NK-92 treated with Interleukin-12 subunit alpha and Interleukin-12 subunit beta, amount 100 ng/mL, for 24 hours (cell line): ENCODE measurements around the gene GUCA2A.

Experiments used
- DNase-seq: peaks from one replicate; lab custom pipeline; 2025; lab: John Stamatoyannopoulos, UW

Gene GUCA2A

DNA sequence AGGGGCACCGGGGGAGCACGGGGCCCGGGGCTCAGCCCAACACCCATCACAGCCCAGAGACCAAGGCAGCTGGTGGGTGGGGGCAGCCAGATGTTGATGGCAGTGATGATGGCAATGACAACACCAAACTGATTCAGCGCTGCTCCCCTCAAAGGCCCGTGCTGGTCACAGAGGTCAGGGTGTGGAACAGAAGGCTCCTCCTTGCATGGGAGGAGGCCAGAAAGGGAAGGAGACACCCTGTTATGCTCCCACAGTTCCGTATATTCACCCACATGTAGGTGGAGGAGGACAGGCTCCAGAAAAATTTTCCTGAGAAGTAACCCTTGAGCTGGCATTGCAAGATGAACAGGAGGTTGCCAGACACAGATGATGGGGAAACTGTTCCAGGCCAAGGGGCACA, 10.9 kb downstream of the GUCA2A start:
- no peak for DNase-seq

DNA sequence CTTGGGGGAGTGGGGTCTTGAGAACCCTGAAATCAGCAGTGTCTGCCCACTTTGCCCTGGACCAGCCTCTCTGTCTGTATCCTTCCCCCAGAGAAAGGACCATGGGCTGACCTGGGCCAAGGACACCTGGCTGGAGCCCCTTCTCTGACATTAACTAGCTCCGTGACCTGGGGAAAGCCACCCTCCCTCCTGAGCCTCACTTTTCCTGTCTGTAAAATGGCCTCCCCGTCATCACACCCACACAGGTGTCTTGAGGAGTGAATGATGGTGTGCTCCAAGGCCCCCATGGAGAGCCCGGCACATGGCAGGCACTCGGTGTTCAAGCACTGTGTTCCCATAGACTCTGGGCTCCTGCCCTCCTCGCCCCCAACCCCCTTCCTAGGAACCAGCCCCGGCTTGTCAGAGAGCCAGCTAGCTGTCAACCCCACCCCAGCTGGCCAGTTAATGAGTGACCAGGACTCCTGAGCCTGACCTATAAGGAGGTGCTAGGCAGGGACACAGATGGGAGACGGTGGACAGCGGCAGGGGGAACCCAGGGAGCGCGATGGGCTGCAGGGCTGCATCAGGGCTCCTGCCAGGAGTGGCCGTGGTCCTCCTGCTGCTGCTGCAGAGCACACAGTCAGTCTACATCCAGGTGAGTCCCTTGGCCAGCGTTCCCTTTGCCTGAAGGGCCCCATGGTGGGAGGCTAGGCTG, 11.5 kb downstream of the GUCA2A start, which contains the start of gene GUCA2B:
TSS of gene GUCA2B (plus strand) at position 504 of the 694 bp plus-strand sequence. CDS start at position 545, 41 bp downstream.
- no peak for DNase-seq

DNA sequence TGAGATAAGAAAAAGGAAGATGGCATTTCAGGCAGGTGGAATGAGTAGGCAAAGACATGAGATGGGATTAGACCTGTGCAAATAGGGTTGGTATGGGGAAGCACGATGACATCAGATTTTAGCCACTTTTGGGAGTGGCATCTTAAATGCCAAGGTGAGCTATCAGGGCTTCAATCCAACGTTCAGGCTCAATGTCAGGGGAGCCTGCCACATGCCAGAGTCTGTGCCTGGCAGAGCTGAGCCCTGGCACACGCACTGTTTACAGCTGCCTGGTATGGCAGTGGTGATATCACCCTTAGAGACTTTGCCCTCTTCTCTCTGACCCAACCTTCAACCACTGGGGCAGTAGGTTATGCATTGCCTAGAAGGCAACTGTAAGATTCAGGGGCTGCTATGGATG, 12.4 kb downstream of the GUCA2A start:
- no peak for DNase-seq

DNA sequence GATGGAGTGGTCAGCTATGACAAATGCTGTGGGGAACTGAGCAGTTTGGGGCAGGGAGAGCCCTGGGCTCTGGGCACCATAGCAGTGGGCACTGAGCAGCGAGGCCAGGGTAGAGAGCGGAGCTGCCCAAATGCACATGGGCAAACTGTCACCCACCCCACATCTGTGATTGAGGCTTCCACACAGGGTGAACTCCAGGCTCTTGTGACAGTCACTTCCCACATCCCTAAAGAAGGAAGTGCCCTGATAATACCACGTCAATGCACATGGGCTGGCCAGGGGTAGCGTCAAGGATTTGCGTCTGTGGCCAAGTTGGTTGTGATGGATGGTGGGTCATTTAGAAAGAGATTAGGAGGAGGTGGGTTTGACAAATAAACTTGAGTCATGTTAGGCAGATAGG, 13.9 kb downstream of the GUCA2A start:
- no peak for DNase-seq

DNA sequence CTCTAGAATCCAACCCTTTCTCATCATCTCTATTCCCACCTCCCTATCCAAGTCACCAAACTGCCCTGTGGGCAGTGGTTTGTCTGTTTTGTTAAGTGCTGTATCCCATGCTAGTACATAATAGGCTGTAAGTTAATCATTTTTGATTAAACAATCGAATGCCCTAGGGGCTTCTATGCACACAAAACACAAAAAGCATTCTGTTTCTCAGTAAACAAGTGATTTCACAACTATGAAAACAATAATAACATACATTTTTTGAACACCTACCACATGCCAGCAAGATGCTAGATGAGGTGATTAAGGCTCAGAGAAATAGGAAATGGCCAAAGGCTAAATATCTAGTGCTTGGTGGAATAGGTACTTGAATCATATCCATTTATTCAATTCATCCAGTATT, 16.4 kb downstream of the GUCA2A start:
- no peak for DNase-seq

DNA sequence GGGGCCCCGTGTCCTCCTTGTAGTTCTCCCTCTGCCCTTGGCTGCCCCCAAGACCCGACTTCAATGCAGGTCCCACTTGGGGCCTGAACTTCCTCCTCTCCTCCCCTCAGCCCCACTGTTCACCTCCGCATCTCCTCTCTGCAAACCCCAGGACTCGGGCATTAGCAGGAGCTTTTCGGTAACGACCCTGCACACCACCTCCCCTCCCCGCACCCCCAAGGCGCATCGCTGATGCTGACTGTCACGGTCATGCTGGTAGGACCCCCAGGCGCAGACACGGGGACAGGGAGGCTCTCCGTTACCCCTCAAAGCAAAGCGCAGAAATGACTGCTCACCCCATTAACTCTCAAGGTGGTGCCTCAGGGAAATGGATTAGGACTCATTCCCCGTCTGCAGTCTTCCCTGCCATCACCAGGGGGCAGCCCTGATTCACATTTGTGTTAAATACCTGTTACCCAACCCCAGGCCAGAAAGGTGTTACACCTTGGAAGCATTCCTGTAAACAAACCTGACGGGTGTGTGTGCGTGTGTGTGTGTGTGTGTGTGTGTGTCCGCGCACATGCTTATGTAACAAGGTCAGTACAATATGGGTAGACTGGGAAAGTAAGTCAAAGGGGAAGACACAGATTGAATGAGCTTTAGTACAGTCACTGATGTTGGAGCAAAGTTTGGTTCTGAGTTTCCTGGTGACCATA, 17.8 kb downstream of the GUCA2A start:
- peak; percentile 52 for DNase-seq

DNA sequence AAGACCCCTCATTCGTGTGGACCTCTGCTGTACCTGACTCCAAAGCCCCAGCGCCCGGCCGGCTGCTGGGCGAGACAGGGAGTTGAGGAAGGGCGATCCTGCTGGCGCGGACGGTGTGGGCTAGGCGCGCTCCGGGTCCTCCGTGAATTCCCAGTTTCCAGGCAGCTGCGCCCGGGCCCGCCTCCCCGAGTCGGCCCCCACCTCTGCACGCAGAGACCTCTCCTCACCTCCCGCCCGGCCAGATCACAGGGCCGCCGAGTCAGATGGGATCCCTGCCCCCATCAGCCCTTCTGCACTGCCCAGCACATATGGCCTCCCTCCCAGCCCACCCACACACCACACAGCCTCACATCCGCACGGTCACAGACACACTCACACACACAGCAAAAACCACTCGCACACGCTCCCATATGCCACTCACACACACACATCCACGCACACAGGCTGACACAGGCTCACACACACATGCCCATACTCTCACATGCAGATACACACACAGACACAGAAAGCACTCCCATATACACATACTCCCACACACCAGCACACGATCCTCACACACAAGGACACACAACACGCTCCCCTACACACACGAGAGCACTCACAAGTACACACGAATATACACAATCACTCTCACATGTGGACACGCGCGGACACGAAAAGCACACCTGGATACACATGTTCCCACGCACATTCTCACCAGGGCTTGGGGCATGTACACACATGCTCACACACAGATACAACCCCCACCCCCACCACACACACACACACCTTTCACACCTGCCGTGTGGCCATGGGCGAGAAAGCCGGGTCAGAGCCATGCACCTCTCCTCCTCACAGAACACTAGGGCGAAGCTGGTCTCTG, 18.6 kb downstream of the GUCA2A start:
- no peak for DNase-seq

DNA sequence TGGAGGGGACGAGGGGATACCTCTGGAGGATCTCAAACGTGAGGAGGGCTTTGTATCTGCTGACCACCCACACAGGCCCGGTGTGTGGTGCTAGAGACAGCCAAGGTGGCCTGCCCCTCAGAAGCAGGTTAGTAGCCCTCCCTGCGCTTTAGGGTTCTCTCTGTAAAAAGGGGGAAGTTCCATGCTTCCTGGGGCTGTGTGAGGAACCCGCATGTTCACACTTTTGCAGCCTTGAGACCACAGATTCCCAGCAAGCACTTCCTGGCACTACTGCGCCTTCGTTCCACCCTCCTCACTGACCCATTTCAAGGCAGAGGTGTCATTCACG, 19.2 kb downstream of the GUCA2A start:
- no peak for DNase-seq

DNA sequence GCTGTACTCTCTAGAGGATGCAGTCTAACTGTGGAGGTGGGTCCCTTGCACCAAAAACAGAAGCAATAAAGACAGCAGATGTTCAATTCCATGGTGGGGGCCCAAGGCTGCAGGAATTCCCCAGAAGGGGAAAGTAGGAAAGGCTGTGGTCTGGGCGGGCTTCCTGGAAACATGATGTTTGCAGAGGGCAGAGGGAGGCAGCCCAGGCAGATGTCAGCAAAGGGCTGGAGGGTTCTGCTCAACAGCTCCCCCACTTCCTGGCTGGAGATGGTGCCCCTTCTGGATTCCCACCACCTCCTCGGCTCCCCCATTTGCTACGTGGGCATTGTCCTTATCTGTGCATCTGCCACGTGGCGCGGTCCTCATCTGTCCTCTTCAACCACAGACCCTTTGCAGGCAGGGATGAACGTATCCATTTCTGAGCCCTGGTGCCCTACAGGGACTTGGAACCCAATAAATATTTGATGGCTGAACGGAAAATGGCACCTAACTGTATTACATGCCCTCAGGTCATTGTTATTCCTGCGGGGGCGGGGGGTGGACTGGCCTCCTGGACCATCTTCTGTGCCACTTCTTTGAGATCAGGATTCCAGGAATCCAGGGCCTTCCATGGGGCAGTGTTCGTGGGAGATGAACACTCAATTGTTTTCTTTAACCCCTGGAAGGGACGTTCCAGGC, 19.7 kb downstream of the GUCA2A start:
- no peak for DNase-seq

DNA sequence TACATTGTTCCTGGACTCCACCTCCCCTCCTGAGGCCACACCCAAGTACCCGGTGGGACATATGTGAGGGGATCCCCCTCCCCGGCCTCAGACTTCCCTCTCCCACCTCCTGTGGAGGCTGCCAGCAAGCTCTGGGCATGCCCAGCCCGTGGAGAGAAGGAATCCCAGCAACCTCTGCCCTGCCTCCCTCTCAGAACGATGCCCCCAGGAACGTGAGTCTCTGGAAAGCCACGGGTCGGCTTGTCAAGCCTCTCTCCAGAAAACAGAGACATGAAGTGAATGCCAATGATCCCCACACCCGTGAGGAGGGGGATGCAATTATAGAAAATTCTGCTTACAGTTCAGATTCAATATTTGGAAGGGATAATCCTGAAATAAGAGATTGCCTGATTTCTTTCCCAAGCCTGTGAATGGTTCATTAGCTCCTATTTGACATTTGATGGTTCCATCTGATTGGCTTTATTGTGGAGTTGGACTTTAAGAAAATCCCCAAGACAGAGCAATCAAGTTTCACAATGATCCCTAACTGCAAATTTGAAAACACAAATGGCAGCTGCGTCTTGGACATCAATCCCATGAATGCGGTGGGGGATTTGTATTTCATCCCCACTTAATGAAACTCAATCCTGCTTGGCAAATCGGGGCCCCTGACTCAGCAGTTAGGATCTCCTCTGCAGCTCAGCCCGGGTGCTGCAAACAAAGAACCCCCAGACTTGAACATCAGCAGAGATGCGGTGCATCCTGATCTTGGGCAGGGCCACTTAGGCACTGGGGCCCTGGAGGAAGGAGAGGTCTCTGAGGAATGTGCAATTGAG, 20.4 kb downstream of the GUCA2A start:
- DNase-seq: no peak

DNA sequence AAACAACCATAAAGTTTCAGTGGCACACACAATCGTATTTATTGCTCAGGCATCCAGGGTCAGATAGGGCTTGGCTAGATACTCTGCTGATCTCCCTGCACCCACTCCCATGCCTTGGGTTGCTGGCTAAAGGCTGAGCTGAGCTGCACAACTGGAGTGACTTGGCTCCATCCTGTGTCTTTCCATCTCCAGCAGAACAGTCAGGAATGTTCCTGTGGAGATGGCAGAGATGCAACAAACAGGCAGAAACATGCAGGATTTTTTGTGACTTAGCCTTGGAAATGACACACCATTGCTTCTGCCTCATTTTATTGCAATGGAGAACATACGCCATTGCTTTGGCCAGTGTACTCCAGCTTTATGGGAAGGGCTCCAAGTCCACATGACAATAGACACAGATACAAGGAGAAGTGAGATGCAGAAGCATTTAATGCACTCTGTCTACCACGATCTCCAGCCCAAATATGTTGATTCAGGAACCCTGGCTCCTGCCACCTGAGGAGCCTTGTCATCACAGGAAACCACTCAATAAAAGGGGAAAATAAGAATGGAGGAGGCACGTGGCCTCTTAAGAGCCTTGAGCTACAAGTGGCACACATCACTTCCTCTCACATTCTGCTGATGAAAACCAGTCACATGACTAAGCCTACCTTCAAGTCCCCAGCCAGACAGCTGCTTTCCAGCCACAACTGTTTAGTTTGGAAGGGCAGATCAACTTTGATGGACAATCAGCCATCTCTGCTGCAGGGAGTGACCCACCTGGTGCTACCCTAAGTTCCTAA, 21.5 kb downstream of the GUCA2A start:
- no peak for DNase-seq

DNA sequence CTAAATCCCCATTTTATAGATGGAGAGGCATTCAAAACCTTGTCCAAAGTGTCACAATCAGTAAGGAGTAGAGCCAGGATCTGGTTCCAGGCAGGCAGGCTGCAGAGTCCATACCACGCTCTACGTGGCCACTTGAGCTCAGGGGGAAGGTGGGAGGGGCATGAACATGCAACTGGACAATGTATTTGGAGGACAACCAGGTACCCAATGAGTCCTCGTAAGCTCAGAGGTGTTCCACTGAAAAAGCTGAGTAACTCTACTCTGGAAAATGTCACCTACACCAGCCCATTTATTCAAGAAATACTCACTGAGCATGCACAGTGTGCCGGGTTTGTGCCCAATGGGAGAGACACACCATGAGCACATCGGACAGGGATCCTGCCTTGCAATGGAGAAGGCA, 22.6 kb downstream of the GUCA2A start:
- no peak for DNase-seq

DNA sequence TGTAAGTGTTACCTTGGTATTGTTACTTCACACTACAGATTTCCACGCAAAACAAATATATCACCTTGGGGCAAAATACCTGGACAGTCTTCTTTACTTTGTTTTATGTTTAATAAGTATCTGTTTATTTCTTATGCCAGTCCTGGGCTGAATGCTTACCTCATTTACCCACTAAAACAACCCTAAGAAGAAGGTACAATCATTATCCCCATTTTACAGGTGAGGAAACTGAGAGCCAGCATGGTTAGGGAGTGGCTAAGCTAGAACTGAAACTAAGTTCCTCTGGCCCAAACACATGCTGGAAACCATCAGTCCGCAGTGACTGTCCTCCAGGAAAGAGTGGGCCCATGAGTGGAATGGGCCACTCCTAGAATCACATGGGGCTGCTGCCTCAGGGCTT, 24.4 kb downstream of the GUCA2A start:
- no peak for DNase-seq

DNA sequence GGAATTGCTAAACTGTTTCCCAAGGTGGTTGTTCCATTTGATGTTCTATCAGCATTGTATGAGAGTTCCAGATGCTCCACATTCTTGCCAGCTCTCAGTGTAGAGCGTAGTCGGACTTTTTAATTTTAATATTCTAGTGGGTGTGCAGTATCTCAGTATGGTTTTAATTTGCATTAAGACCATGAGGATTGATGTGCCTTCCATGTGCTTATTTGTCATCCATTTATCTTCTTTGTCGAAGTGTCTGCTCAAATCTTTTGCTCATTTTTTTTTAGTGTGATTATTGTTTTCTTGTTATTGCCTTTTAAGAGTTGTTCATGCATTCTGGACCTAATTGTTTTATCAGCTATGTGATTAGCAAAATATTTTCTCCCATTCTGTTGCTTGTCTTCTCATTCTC, 25.1 kb downstream of the GUCA2A start:
- no peak for DNase-seq

DNA sequence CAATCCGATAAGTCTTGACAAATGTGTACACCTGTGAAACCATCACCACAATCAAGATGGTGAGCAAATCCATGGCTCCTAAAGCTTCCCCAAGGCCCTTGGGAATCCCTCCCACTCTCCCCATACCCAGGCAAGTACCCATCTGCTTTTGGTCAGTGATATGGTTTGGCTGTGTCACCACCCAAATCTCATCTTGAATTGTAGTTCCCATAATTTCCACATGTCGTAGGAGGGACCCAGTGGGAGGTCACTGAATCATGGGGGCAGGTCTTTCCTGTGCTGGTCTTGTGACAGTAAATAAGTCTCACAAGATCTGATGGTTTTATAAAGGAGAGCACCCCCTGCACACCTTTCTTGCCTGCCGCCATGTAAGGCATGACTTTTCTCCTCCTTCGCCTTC, 26.0 kb downstream of the GUCA2A start:
- no peak for DNase-seq

DNA sequence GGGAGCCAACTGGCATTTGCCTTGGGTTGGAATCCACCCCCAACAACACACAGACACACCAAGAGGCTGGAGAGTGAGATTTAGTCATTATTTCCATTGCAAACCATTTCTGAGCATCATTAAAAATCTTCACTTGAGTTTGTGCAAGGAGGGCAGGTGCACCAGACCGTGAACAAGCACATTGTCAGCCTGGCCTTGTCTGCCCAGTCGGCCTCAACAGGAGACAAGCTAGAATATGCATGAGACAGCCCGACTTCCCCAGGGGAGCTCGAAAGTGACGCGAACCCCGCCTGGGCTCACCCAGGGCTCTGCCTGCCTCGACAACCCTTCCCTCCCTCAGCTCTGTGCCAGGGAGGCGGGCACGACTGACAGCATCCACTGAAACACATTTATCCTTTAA, 26.8 kb downstream of the GUCA2A start:
- no peak for DNase-seq

DNA sequence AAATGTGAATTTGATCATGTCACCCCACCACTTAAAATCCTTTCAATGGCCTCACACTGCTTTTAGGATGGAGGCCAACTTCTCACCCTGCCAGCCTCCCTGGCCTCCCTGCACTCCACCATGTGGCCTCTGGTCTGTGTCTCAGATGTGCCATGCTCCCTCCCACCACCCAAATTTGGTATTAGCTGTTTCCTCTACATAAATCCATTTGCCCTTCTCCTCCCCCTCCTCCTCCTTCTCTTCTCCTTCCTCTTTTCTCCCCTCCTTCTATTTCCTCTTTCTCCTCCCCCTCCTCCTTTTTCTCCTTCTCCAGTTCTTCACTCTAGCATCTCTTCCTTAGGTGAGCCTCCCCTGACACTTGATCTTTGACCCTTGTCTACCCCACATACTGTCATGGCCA, 28.1 kb downstream of the GUCA2A start:
- no peak for DNase-seq

DNA sequence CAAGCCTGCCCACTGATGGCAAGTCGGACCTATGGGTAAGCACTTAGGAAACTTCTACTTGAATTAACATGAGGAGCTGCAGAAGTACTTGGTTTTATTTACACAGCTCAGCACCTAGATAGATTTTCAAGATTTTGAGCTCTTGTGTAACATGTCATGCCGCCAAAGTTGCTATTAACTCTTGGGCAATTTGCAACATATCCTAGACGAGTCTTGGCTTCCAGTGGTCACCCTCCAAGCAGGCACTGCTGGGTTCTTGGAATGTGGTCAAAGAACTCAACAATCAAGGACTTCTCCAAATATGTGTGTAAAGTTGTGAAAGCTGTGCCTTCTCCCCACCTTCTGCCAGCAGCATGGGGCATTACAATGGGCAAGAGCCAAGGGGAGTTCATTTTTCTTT, 29.1 kb downstream of the GUCA2A start:
- DNase-seq: no peak

DNA sequence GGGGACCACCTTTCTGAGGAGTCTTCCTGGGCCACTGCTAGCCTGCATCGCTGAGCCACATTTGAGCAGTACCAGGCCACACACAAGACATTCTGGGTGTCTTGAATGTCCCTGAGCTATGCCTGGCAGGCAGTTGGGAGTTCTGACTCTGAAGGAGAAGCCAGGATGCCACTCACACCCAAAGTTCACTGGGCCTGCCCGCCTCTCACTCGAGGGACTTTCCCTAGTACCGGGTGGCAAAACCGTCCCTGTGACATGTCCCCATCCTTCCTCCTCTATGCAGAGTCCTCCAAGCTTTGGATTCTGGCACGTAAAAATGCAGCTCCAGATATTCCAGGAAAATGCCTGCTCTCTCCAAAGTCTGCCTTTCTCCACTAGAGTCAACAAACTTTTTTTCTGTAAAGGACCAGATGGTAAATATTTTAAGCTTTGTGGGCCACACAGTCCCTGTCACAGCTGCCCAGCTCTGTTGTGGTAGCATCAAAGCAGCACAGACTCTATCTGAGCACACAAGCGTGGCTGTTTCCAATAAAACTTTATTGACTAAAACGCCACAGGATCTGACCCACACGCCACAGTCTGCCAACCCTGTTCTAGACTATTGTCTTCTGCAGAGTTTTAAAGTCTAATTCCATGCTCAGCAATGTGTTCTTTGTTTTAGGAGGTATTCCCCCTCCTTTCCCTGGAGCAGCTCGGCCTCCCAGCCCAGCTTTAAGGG, 30.6 kb downstream of the GUCA2A start:
- DNase-seq: no peak

DNA sequence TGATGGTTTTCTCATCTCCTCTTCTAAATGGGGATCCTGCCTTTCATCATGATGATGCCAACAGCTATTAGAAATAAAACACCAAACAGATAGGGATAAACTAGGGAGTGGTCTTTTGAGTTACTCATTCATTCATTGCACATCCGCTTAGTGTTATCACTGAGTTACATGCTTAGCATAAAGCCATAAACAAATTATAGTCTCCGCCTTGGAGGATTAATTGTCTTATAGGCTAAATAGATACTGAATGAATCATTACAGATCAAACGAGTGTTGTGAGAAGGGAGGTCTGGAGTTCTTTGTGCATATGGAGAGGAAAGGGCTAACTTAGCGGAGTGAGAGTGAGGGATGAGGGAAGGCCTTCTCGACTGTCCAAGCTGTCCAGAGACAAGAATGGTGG, 31.2 kb downstream of the GUCA2A start:
- no peak for DNase-seq
